Activated CD4-positive, alpha-beta T cell treated with anti-CD3 and anti-CD28 coated beads, Interleukin-2, amount 50 U/mL, for 1 hour (primary cell): ENCODE measurements around the gene C9orf85.
"Not testable (repeated sequence)": the region's sequence is repeated elsewhere in the genome, so short reads cannot be mapped to it uniquely, and the experiment has no call there.

Source experiments
- DNase-seq: peaks from one replicate; pipeline ENCODE4 v3.0.0-alpha.2; 2020

C9orf85 gene

DNA sequence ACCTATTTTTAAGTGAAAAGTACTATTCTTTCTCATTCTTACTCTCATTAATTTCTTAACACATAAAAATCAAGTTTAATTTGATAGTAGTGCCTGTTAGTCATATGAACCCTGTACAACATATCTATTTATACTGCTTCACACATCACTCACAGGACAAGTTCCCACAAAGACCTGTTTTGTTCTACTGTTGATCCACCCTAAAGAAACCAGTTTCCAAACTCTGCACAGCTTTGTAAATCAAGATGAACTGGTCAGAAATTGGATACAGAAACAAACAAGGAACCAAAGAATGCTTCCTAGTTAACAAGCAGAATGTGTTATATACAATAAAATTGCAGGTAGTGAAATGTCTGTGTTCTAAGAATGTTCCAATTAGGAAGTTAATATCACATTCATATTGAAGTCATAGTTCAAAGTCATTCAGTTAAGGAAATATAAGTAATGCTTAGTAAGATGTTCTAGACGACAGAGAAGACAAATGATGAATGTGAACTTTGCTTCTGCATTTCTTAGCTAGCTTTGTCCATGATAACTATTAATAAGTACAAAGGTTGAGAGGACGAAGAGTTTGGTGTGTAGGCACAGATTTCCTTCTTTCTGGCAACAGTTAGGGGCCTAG, 33.4 kb downstream of the C9orf85 start:
- no peak for DNase-seq

DNA sequence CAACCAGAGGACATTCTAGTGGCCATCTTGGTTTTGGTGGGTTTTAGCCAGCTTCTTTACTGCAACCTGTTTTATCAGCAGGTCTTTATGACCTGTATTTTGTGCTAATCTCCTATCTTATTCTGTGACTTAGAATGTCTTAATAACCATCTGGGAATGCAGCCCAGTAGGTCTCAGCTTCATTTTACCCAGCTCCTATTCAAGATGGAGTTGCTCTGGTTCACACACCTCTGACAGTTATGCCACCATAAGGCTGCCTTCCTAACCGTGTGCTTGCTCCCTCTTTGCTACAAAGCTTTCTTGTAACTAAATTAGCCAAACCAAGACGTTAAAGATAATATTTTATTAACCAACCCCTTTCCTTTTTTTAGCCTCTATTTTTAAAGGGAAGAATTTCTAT, 43.2 kb downstream of the C9orf85 start:
- DNase-seq, result not testable (repeated sequence)

DNA sequence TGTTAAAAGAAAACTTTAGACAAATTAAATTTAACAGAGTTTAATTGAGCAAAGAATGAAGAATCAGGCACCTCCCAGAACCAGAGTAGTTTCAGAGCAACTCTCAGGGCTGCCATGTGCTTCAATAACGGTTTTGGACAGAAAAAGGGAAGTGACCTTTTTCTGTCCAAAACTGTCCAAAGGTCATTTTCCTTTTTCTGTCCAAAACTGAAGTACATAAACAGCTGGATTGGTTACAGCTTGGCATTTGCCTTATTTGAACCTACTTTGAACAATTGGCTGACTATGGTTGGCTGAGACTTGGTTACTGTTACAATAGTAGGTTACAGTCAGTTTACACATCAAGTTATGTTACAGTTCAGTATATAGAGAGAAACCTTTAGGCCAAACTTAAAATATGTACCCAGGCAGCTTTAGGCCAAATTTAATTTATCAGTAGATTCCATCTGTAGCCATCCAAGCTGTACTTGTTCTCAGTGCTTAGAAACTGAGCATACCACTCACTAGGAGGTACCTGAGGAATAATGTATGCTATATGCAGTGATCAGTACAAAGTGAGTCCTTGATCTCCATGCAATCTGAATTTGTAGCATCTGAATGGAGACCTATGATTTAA, 44.0 kb downstream of the C9orf85 start:
- DNase-seq, result no peak

DNA sequence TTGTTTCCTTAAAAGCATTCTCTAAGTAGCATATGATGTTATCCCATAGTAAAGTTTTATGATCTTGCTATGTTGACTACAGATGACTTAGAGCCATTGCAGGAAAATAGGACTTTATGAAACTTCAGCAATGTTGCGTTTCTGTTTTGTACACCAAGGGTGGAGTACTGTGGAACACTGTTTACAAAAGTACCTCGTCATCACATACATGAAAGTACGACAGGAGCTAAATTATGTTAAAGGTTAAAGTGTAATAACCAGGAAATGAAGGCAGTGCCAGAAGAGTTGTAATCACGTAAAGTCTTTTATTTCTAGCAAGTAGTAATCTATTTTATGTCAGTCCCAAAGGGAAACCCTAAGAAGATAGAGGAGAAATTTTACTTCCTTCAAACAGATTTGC, 50.9 kb downstream of the C9orf85 start:
- DNase-seq, result no peak

DNA sequence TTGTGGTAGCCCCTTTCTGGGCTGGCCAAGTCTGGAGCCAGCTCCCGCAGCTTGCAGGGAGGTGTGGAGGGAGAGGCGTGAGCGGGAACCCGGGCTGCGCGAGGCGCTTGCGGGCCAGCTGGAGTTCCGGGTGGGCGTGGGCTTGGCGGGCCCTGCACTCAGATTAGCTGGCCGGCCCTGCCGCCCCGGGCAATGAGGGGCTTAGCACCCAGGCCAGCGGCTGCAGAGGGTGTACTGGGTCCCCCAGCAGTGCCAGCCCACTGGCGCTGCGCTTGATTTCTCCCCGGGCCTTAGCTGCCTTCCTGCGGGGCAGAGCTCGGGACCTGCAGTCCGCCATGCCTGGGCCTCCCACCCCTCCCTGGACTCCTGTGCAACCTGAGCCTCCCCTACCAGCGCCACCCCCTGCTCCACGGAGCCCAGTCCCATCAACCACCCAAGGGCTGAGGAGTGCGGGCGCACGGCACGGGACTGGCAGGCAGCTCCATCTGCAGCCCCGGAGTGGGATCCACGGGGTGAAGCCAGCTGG, 52.1 kb downstream of the C9orf85 start:
- not testable (repeated sequence) for DNase-seq

DNA sequence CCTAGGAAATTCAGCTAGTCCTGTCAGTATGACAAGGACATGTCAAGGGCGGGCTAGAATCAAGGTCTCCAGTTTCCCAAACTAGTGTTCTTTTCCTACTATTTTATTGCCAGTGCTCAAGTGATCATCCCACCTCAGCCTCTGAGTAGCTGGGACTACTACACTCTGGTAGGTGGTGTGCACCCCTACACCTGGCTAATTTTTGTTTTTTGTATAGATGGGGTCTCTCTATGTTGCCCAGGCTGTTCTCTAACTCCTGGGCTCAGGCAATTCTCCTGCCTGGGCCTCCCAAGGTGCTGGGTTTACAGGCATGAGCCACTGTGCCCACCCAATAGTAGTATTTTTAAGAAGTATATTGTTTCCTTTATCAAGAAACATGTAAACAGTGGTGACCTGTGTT, 54.0 kb downstream of the C9orf85 start:
- DNase-seq, result no peak

DNA sequence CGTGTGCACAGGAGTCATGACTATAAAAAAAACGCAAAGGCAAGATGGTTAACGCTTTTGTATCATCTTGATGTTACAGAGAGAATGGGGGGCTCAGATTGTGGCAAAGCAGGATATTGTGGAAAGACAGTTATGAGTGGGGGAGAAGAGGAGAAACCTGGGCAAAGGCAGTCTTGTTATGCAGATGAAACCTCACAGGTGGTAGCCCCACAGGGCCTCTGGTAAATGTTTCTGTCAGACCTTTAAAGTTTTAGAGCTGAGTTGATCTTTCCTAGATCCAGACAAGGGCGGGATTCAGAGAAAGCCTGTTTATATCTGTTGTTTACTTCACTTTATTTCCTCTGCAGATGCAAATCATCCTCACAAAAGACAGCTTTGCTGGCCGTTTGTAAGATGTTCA, 55.2 kb downstream of the C9orf85 start:
- DNase-seq, result no peak

DNA sequence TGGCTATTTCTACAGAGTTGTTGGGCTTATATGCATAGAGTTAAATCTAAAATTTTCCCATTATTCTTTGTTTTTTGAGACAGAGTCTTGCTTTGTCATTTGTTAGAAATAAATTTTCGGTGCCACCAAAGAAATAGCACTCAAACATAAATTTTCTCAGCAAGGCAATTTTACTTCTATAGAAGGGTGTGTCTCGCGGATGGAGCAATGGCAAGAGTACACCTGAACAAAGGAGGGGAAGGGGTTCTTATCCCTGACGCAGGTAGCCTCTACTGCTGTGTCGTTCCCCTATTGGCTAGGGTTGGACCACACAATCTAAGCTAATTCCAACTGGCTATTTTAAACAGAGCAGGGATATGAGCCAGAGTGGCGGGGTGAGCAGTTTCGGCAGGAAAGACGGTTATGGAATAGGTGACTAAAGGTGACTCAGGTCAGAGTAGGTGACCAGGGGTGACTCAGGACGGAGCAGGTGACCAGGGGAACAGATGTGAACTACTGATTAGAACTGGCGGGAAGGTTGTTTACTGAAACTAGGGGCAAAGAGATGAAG, 57.2 kb downstream of the C9orf85 start:
- no peak for DNase-seq

DNA sequence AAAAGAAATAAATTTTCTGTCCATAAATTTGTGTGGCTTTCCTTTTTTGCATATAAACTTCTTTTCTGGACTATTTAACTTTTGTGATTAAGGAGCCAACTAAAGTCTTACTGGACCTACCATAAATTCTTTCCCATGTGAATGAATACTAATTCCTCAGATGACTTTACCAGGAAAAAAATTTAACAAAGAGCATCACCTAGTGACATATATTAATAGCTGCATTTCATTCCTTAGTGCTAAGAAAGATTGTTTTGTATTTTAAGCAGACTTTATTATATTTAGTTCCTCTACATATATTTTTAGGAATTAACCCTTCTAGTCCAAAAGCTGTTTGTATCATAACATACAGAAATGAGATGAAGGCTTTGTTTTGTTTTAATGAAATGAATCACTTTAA, 64.4 kb downstream of the C9orf85 start:
- DNase-seq, result no peak

DNA sequence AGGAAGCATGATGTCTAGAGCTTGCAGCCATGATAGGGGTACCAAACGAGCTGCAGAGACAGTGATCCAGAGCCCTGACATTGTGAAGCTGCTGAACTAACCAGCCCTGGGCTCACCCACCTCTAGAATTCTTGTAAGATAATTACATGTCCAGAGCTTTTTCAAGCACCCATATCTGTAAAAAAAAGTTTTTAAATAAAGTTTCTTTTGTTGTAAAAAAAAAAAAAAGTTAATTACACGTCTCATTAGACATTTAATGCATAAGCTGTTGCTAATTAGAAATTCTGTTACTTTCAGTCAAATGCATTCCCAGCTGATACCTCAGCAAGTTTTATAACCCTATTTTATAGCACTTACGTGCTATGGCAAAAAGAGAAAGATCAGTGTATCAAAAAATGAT, 65.6 kb downstream of the C9orf85 start:
- DNase-seq, result no peak

DNA sequence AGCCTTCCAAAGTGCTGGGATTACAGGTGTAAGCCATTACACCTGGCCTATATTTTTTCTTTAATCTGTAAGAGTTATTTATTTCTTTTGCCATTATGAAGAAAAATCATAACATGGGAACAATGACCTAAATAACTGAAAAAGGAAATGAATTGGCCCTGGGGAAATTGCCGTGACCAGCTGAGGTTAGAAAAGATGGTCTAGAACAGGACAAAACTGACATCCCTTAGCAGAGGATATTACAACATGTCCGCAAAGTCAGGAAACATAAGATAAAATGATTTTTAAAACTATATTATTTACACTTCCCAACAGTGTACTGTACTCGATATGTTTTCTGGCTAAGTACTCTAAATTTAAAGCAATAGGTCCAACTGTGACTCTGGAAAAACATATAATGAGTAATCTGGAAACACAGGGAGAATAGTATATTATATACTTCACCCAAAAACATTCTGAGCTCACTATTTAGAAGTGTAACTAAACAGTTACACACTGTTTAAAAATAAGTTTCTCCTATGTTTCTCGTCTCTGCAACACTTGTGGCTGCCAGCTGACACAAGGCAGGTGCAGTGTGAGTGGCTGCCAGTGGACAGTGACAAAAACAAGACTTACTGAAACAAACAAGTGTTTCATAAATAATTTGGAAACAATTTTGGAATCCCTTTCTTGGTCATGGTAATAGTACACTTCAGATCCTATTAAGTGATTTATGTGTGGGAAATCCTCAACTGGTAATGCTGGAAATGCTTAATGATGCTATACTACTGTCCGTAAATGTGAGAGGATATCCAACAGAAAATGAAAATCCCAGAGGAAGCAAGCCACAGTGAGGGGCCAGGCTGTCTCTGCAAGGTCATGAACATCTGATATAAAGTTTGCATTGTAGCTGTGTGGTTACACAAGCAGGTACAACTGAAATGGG, 69.1 kb downstream of the C9orf85 start:
- DNase-seq, result no peak

DNA sequence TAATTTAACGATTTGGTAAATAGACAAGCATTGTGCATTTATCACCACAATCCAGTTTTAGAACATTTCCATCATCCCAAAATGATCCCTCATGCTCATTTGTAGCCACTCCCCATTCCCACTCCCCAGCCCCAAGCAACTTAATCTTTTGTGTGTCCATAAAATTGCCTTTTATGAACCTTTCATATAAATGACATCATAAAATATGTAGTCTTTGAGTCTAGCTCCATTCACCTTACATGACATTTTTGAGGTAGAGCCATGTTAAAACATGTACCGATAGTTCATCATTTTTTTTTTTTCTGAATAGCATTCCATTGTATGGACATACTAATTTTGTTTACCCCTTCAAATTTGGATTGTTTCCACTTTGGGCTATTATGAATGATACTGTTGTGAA, 70.5 kb downstream of the C9orf85 start:
- no peak for DNase-seq

DNA sequence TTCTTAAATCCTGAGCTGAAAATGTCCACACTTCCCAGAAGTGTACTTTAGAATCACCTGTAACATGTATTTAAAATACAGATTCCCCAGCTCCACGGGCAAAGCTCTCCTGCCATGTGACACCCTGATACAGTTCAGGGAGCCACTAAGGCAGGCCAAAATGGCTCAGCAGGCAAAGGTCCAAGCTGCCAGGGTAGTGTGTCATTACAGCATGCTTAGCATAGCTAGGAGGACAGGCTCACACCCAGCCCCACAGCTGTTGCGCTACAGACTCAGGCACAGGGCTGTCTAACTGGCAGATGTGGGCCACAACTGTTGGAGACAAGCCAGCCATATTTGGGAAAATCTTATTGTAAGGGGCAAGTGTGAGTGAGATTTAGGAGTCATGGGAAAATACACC, 73.0 kb downstream of the C9orf85 start:
- DNase-seq, result no peak

DNA sequence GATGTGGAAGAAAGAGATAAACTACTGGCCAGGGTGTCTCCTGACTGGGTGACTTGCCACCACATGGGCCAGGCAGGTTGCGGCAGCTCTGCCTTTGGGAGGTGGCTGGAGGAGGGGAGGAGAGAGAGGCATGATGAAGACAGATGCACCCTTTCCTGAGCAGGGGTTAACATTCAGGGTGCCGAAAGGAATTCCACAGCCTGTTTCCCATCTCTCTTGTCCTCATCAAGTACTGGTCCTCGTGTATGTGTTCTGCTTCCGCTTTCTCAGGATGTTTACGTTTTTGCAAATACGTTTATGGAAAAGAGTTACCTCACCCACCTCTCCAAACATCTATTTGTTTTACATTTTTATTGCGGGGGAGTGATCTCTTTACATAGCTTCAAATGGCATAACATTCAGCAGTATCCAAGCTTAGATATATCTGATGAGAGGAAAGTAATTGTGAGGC, 73.4 kb downstream of the C9orf85 start:
- no peak for DNase-seq

DNA sequence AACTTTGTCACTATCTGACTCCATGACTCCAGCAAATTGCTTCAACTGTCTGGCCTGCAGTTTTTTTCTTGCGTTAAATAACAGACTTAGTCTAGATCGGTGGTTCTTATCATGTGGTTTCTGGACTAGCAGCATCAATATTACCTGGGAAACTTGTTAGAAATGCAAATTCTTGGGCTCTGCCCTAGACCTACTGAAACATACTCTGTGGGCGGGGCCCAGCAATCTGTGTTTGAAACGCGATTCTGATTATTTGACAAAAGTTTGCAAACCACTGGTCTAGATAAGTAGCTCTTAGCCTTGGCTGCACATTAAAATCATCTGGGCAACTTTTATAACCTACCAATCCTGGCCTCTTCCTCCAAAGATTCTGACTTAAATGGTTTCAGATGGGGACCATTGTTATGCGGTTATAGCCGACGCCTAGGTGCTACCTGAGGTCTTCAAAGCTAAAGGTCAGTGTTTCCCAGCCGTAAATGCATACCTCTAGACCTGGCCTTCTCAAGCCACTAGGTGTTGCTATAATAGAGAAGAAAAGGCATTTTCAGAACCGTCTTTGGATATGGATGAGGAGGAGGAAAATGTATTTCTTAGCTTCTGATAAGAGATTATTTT, 74.0 kb downstream of the C9orf85 start:
- no peak for DNase-seq

DNA sequence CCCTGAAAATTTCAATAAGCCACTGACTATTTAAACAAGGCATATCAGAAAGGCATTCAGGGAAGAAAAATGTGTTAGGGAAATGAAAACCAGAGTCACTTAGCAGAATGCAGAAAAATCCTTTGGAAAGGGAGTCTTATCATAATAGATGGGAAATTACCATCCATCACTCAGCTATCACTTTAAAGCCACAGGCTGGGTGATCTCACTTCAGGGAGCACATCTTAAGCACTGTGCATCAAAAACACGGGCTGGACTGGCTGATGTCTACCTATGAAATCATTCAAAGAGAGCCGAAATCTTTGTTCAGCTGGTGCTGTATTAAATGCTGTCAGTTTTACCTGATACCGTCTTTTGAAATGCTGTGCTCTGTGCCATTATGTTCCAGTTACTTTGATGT, 75.5 kb downstream of the C9orf85 start:
- DNase-seq, result no peak

DNA sequence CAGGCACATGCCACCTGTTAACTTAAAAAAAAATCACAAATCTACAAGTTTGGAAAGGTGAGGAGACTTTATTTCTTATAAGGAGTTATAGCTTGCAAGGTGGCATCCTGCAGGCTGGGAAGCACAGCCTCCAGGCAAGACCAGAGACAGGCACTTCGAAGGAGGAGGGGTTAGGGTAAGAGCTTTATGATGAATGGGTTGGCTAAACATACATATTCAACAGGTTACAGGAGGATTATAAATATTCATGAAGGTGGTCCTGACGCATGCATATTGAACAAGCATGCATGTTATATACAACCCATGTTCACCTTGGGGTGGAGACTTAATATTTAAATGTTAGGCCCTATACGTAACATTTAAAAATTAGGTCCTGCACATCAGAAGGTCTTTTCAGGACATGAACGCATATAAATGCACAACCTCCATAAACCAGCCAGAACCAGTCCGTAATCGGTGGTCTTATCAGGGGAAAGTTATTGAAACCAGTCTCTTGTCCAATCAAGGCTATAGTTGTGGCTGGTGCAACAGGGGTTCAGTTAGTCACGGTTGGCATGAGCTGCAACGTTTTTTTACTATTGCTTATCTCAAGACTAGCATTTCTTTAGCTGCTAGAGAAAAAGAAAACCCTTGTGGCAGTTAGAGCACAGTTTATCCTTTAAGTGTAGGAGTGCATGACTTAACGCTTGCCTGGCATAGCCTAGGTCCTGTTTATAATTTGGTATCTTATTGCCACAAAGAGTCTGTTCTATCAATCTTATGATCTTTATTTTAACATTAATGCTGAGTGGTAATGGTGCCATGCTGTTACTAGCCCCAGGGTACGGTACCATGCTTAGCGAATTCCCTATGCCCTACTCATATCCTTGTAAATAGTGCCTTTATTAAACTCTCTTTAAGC, 76.3 kb downstream of the C9orf85 start:
- no peak for DNase-seq

DNA sequence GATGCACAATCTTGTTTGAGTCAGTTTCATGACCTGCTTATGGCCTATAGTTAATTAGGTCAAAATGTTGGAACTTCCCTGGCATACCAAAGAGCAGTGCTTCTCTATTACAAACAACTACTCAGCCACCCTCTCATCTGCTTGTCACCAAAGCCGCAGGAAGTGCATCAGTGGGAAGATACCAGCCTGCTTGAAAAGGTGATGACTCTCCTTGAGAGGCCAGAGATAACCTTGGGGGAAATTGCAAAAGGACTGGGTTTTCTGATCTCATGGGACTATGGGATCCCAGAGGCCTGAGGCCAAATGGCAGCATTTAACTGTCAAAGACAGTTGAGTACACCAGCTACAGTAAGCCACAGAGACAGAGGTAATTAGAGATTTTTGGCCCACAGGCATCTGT, 79.0 kb downstream of the C9orf85 start:
- no peak for DNase-seq

DNA sequence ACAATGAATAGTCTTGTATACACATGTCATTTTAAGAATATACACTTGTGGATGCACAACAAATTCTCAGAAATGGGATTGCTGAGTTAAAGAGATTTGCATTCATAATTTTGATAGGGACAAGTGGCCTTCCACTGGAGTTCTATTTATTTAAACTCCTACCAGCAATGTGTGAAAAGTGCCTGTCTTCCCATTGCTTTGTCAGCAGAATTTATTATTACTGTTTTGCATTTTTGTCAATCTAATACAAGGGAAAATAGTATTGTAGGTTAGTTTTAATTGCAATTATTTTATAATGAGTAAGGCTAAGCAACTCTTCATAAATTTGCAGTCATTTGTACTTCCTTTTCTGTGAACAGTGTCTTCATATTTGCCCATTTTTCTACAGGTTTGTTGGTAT, 94.0 kb downstream of the C9orf85 start:
- no peak for DNase-seq

DNA sequence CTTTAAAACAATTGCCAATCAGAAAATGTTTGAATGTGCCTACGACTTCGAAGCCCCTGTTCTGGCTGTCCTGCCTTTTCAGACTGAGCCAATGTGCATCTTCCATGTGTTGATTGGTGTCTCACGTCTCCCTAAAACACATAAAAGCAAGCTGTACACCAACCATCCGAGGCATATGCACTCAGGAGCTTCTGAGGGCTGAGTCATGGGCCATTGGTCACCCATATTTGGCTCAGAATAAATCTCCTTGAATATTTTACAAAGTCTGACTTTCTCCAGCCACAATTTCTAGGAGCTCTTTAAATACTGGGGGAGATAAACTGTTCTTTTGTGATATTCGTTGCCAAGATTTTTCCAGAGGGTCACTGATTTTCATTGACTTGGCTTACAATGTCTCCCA, 95.1 kb downstream of the C9orf85 start:
- no peak for DNase-seq

DNA sequence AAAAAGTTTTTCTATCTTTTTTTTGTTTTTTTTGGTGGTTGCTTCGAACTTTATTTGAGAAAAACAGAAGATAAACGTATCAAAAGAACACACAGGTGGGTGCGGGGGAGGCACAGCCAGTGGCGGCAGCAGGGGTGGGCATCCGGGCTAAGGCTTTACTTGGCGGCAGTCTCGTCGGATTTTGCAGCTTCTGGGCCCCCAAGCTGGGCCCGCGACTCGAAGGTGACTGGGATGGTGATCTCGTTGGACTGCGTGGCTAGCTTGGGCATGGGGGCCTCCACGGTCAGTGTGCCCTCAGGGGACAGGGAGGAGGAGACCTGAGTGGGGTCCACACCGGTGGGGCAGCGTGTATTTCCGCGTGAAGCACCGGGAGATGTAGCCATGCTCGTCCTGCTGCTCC, 96.3 kb downstream of the C9orf85 start:
- DNase-seq, result not testable (repeated sequence)

DNA sequence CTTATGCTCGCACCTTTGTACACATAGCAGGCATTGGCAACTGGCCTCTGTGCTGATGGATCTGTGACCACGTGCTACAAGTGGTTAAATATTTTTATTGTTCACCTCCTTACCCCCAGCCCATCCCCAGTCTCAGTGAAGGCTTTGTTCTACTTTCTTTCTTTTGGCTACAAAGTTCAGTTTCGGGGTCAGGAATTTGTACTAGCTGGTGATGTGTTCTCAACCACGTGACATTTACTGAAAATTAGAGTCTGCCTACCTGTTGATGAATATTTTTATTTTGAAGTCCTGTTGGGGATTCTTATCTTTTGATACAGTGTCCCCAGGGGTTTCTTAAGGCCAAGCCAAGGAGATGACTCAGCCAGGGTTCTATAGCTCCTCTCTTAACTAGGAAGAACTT, 101.2 kb downstream of the C9orf85 start:
- no peak for DNase-seq
